Femur (tissue), 1 donor: ENCODE data around the gene PYROXD2.
"Not testable (repeated sequence)": the region's sequence is repeated elsewhere in the genome, so short reads cannot be mapped to it uniquely, and the experiment has no call there.

ENCODE experiments used
- DNase-seq: peaks from one replicate; pipeline ENCODE4 v3.0.0-alpha.2; 2017

Gene PYROXD2

GRCh38 chr10:98389398-98389797 lies 25.6 kb downstream of the PYROXD2 start:
- no peak for DNase-seq

DNA sequence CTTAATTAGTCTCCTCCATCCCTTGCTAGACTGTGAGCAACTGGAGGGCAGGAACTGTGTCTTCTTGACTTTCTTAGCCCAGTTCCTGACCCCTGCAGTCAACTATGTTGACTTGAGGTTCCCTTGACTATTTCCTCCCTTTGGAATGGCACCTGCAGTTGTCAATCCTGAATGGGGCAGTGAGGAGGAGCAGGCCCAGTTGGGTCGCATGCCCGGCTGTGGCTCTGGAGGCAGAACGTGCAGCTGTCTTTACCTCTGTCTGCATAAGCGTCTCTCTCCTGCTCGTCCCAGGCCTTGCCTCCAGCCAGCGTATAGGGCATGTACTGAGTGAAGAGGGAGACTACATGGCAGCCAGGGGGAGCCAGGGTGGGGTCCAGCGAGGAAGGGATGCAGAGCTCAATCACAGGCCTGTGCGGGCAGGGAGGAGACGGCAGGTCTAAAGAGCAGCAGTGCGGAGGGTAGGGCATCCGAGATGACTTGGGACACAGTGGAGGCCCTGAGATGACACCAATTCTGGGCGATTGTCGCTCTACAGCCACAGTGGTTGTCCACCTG lies 26.8 kb downstream of the PYROXD2 start:
- DNase-seq: no peak

GRCh38 chr10:98384531-98385133 lies 30.4 kb downstream of the PYROXD2 start:
- no peak for DNase-seq

DNA sequence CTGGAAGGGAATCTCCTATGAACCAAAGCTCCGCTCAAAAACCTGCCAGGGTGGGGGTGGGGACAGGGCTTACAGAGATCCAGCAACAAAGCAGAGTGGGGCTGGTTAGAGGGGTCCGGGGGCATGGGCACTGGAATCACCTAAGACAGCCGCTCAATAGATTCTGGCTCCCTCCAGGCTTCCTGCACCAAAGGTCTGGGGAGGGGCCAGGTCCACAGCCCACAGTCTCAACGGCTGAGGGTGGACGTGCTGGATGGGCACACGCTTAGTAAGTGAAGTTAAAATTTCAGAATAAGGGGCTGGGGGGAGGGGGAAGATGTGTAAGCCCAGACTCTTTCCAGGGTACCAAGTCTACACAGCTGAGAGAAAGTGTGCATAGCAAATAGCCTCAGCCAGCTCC lies 31.1 kb downstream of the PYROXD2 start:
- DNase-seq: peak; percentile 5

GRCh38 chr10:98383134-98383667 lies 31.8 kb downstream of the PYROXD2 start:
- not testable (repeated sequence) for DNase-seq

- no peak for DNase-seq
Observed at GRCh38 chr10:98382691-98383101, 32.3 kb downstream of the PYROXD2 start.

GRCh38 chr10:98380493-98381339 lies 34.3 kb downstream of the PYROXD2 start:
- no peak for DNase-seq

DNA sequence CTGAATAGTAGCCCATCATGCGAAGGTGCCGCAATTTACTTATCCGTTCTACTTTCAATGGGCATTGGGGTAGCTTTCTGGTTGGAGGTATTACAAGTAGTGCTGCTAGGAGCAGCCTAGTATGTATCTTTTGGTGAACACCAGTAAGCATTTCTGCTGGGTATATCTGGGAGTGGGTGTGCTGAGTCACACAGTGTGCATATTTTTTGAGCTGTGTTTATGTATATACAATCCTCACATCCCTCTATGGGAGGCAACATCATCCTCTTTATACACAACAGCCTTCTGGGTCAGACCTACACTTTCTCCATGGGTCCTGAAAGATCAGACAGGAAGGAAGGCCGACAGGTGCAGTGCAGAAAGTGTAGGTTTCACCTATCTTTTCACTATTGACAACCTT lies 36.3 kb downstream of the PYROXD2 start:
- DNase-seq: no peak

- DNase-seq: no peak
Observed at GRCh38 chr10:98377536-98377935, 37.4 kb downstream of the PYROXD2 start.

DNA sequence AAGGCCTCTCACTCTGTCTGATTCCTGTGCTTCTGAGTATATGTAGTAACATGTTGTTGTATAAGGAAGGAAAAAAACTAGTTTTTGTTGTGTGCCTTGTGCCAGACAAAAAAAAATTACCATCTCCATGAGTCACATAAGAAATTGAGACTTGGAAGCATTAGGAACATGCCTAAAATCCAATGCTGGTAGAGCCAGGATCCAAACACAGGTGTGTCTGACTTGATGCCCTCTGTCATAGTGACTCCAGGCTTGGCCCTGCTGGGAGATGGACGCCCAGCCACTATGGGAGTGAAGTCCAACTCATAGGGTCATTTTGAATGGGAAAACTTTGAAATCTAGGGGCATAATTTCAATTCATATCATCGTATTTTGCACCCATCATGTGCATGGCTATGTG lies 38.0 kb downstream of the PYROXD2 start:
- no peak for DNase-seq

DNA sequence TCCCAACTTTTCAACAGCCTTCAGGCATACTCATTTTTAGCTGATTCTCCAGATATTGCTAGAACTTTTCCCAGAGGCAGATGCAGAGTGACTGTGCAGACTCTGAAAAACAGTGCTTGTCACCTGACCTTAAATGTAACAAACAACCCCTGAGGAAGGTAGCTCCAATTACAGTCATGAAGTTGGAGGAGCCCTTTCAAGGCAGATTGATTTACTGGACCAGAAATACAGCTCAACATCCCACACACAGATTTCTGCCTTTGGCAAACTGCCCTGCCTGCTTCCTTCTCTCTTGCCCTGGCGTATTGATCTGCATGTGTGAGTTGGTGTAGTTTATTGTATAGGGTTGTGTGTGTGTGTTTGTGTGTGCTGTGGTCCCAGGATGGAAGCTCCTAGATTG lies 38.5 kb downstream of the PYROXD2 start:
- DNase-seq: no peak

- no peak for DNase-seq
Observed at GRCh38 chr10:98374217-98374985, 40.6 kb downstream of the PYROXD2 start.

DNA sequence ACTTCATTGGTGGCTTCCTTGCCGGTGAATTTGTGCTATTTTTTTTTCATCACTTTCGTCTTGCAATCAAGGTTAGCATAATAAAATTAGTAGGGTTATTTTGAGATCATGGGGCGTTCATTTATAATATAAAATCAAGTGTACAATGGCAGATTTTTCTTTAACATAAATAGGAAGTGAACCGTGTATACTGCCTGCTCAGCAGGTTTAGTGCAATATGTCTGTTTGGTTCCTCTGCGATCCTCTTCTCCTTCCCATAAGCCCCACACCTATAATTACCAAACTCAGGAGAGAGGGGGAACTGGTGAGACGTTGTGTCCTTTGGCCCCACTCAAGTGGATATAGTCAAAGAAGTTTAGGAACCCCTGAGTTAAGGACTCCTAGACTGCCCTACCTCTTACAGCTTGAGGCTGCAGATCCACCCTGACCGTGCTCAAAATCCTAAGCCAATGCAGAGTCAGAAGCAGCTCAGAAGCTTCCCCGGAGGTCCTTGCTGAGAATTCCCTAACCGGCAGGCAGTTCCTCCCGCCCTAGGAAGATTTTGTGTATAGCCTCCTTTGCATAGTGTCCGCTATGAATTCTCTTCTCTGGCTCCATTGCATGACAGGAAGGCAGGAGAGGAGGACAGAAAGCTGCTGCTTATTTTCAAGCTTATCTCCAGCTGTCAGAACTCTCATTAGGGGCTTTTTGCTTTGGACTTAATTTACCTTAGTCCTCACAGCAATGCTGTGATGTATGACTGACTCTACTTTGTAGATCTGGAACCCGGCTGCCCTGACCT lies 41.5 kb downstream of the PYROXD2 start:
- no peak for DNase-seq

GRCh38 chr10:98370831-98371820 lies 43.9 kb downstream of the PYROXD2 start:
- no peak for DNase-seq

GRCh38 chr10:98369801-98370200 lies 45.2 kb downstream of the PYROXD2 start:
- DNase-seq: no peak

GRCh38 chr10:98368644-98369043 lies 46.3 kb downstream of the PYROXD2 start:
- no peak for DNase-seq

DNA sequence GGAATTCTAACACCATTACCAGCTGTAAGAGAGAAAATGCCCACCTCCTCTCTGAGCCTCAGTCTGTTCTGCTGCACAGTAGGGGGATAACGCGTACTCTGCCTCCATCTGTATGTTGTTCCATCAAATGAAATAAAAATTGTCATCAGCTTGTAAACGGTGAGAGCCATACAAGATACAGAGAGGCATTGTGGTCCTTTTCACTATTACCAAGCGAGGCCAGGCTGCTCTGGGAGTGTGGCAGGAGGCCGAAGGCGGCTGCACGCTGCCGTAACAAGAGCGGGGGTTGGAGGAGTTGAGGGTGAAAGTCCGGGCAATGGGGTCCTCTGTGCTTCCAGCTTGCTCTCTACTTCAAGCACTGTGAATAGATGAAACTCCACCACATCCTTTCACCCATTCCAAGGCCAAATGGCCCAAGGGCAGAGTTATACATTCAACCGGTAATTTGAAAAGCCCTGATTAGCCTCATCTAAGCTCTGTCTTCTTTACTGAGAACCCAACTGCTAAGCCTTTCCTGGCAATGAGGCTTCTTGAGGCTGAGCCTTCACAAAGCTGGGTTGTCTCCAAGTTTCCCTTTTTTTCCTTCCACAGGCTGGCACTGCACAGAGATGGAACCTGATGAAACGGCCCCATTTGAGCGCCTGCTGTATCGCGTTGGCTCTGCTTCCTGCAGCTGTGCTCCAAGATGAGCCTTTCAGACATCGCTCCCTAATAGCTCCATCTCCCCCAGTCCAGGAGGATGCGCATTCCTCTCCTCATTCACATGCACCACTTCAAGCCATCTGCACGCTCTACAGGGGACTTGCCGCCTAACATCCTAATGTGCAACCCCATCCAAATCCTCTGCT lies 47.2 kb downstream of the PYROXD2 start:
- DNase-seq: peak; percentile 40

GRCh38 chr10:98366062-98366530 lies 48.9 kb downstream of the PYROXD2 start:
- no peak for DNase-seq

DNA sequence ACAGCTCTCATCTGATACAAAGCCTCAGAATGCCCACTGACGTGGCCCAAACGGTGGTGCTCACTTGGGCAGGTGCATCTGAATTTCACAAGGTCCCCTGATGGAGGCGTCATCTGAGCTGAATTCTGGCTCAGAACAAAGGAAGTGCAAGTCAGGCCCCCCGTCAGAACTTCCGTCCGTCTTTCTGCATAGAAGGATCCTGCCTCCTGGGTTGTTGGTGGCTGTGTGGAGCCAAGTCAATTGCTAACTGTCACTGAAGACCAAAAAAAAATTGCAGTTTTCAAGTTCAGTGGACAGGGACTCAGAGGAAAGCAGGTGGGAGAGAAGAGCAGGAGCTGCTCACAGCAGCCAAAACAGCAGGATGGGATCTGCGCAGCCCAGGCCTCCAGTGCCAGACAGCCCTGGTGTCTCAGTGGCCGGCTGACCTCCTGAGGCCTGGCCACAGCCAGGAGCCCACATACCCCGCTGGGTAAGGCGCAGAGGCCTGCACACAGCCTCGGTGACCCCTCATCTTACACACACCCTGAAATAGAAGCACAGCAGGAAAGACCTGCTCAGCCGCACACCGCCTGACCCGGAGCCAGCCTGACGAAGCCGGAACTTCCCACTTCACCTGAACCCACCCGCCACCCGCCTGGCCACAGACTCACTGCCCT lies 49.4 kb downstream of the PYROXD2 start:
- DNase-seq: no peak
